MM.1S (cell line): ENCODE measurements around the gene UTP20.

Source experiments
- EZH2phosphoT487 ChIP-seq: fragments of 300-600 bp; sonication (generic); IDR thresholded peaks from 2 replicates; pipeline ENCODE4 v1.6.1; 2018; ENCODE audit warnings: antibody characterized with exemption, low read length
- TF ChIP-seq, protein P1 (sequence below): fragments of 300-600 bp; sonication (generic); IDR thresholded peaks from 2 replicates; pipeline ENCODE4 v1.5.1; 2016; ENCODE audit warnings: antibody characterized with exemption, low read length, mixed read lengths

DNA sequence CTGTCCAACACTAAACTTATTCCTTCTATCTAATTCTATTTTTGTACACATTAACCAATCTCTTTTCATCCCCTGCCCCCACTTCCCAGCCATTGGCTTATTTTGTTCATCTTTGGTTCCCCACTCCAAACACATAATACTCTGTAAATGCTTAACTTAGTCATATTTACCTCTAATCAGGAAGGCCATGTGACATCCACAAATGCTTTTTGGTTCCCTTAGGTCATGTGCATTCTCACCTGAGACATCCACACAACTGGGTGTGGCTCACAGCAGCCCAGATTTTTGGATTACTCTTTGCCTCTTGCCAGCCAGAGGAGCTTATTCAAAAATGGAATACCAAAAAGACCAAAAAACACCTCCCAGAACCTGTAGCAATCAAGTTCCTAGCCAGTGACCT is 99.2 kb downstream of the UTP20 start:
- TF ChIP-seq, protein P1, sequence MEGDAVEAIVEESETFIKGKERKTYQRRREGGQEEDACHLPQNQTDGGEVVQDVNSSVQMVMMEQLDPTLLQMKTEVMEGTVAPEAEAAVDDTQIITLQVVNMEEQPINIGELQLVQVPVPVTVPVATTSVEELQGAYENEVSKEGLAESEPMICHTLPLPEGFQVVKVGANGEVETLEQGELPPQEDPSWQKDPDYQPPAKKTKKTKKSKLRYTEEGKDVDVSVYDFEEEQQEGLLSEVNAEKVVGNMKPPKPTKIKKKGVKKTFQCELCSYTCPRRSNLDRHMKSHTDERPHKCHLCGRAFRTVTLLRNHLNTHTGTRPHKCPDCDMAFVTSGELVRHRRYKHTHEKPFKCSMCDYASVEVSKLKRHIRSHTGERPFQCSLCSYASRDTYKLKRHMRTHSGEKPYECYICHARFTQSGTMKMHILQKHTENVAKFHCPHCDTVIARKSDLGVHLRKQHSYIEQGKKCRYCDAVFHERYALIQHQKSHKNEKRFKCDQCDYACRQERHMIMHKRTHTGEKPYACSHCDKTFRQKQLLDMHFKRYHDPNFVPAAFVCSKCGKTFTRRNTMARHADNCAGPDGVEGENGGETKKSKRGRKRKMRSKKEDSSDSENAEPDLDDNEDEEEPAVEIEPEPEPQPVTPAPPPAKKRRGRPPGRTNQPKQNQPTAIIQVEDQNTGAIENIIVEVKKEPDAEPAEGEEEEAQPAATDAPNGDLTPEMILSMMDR: no peak
- TF ChIP-seq EZH2phosphoT487: no peak
